ENCODE data around the gene C19orf53.
"Not testable (repeated sequence)": the region's sequence is repeated elsewhere in the genome, so short reads cannot be mapped to it uniquely, and the experiment has no call there.

The C19orf53 gene

GRCh38 chr19:13764101-13764807, 10.0 kb upstream of the C19orf53 start, which contains the start of gene MRI1:
MRI1 (plus strand) TSS chr19:13764522; CDS start chr19:13764589, 67 bp downstream.
- peak; percentile 63 for DNase-seq (ENCODE audit: low read depth)

- DNase-seq (ENCODE audit: low read depth): peak; percentile 38
Observed at GRCh38 chr19:13764821-13765394, 9.3 kb upstream of the C19orf53 start.

- DNase-seq (ENCODE audit: low read depth): no peak
Observed at GRCh38 chr19:13765395-13766094, 8.7 kb upstream of the C19orf53 start.

- no peak for DNase-seq (ENCODE audit: low read depth)
Observed at GRCh38 chr19:13766095-13766481, 8.2 kb upstream of the C19orf53 start.

- DNase-seq (ENCODE audit: low read depth): no peak
Observed at GRCh38 chr19:13768510-13768909, 5.7 kb upstream of the C19orf53 start.

- no peak for DNase-seq (ENCODE audit: low read depth)
Observed at GRCh38 chr19:13770013-13770635, 4.1 kb upstream of the C19orf53 start.

- no peak for DNase-seq (ENCODE audit: low read depth)
Observed at GRCh38 chr19:13778398-13778797, 4.1 kb downstream of the C19orf53 start.

- no peak for DNase-seq (ENCODE audit: low read depth)
Observed at GRCh38 chr19:13778847-13779246, 4.6 kb downstream of the C19orf53 start.

GRCh38 chr19:13779794-13780193, 5.5 kb downstream of the C19orf53 start:
- not testable (repeated sequence) for DNase-seq (ENCODE audit: low read depth)

- no peak for DNase-seq (ENCODE audit: low read depth)
Observed at GRCh38 chr19:13781547-13781946, 7.3 kb downstream of the C19orf53 start.

GRCh38 chr19:13782537-13782936, 8.3 kb downstream of the C19orf53 start:
- DNase-seq (ENCODE audit: low read depth): no peak

- no peak for DNase-seq (ENCODE audit: low read depth)
Observed at GRCh38 chr19:13783565-13784500, 9.6 kb downstream of the C19orf53 start.

GRCh38 chr19:13784731-13785452, 10.6 kb downstream of the C19orf53 start:
- DNase-seq (ENCODE audit: low read depth): peak; percentile 68

GRCh38 chr19:13788991-13789390, 14.7 kb downstream of the C19orf53 start:
- DNase-seq (ENCODE audit: low read depth): no peak

- DNase-seq (ENCODE audit: low read depth): no peak
Observed at GRCh38 chr19:13790354-13790753, 16.1 kb downstream of the C19orf53 start.

- DNase-seq (ENCODE audit: low read depth): not testable (repeated sequence)
Observed at GRCh38 chr19:13793317-13793716, 19.1 kb downstream of the C19orf53 start.

- DNase-seq (ENCODE audit: low read depth): no peak
Observed at GRCh38 chr19:13794398-13794756, 20.1 kb downstream of the C19orf53 start.

- DNase-seq (ENCODE audit: low read depth): peak; percentile 95
Observed at GRCh38 chr19:13794757-13795589, 20.7 kb downstream of the C19orf53 start, which contains the start of gene ZSWIM4. ZSWIM4 (plus strand) TSS chr19:13795443; CDS start chr19:13795649, 206 bp downstream.

- no peak for DNase-seq (ENCODE audit: low read depth)
Observed at GRCh38 chr19:13795595-13796300, 21.5 kb downstream of the C19orf53 start.
